Right atrium auricular region (tissue), 2 donors: ENCODE measurements around the gene CFAP73. TPM values are rescaled to one million over a fixed set of nuclear protein-coding genes. Genes with fewer than 3 reads are reported as not detected.

Experiments used
- DNase-seq: peaks from one replicate; pipeline ENCODE4 v3.0.0-alpha.2; 2019; ENCODE audit warnings: low spot score
- H3K27ac ChIP-seq, 2 donors: fragments of 200-600 bp; sonication (generic); 1 replicate in 1 of 2; 2 replicates in 1 of 2; pipeline ENCODE4 v1.5.1; 2016 to 2019
- H3K27me3 ChIP-seq, 2 donors: fragments of 200-600 bp; sonication (generic); one replicate each; pipeline versions ENCODE4 v1.5.1 to v1.6.0; 2017 to 2019
- H3K36me3 ChIP-seq: fragments of 200-600 bp; sonication (generic); one replicate; pipeline ENCODE4 v1.5.1; 2016
- H3K4me1 ChIP-seq, 2 donors: fragments of 200-600 bp; sonication (generic); one replicate each; pipeline versions ENCODE4 v1.5.1 to v1.6.0; 2017 to 2019
- H3K4me3 ChIP-seq, 2 donors: fragments of 200-600 bp; sonication (generic); 1 replicate in 1 of 2; 2 replicates in 1 of 2; pipeline ENCODE4 v1.5.1; 2017 to 2019; ENCODE audit warnings: mild to moderate bottlenecking in 1 of 2, moderate library complexity in 1 of 2
- H3K9me3 ChIP-seq, 2 donors: fragments of 200-600 bp; sonication (generic); one replicate each; pipeline ENCODE4 v1.5.1; 2019
- CTCF ChIP-seq, 2 donors: fragments of 200-600 bp; sonication (generic); IDR thresholded peaks; one replicate each; pipeline ENCODE4 v1.5.1; 2019; ENCODE audit warnings: antibody characterized with exemption in 2 of 2
- total RNA-seq, 2 donors: library from RNA; depleted of rRNA; stranded (reverse); fragments of >200 nt; gene quantifications; one replicate each; pipeline ENCODE4 v1.1.0, GENCODE V29; 2016

The CFAP73 gene
- total RNA-seq, 2 donors from 2014 or later, result not detected

- Histone ChIP-seq H3K27me3 (no peaks in the 10 kb centered on the region), H3K36me3 (peaks cover 95% of the 10 kb centered on the region), H3K9me3 (no peaks in the 10 kb centered on the region), H3K27ac (no peak overlapping the region), H3K4me1 (no peaks in the 10 kb centered on the region), H3K4me3 (no peak overlapping the region)
- TF ChIP-seq CTCF (IDR thresholded peaks at IDR 0.05), result no peak
- DNase-seq, result no peak
These were observed 16.3 kb downstream of the CFAP73 start for GRCh38 chr12:113165521-113166450.

DNA sequence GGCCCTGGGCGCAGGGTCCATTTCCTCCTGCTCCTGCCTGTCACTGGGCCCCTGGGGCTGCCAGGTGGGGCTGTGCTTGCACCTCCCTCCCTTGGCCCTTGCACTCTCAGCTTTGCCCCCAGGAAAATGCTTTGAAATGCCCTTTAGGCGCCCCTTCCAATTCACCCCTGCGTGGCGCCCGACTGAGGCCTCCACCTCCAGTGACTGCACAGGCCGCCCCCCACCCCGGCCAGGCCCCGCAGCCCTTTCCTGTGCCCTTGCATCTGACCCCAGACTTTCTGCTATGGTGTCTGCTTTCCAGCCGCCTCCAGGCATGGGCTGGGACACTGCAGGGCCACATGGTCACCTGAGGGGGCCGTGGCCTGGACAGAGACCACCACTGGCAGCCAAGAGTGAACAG is 18.3 kb downstream of the CFAP73 start:
- TF ChIP-seq CTCF (IDR thresholded peaks at IDR 0.05), result no peak
- no peak for DNase-seq
- H3K4me3 ChIP-seq, result no peak overlapping the region
- no peaks in the 10 kb centered on the region for H3K9me3 ChIP-seq
- H3K27ac ChIP-seq, result no peak overlapping the region
- H3K4me1 ChIP-seq, result no peaks in the 10 kb centered on the region
- peaks cover 95% of the 10 kb centered on the region for H3K36me3 ChIP-seq
- H3K27me3 ChIP-seq, result no peaks in the 10 kb centered on the region

DNA sequence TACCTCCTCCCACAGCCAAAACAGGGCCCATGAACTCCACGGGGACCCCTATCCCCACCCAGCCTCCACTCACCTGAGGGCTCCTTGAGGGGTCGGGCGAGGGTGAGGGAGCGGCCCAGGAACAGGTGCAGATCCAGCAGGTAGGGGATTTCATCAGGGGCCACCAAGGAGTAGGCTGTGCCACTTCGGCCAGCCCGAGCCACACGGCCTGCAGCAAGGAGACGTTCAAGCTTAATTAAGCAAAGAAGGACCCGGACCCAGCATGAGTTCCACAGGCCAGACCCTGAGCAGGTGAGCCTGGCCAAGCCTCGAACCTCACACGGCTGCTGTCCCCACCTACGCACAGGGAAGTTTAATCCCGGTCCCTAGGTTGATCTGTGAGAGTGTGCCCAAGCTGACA is 20.2 kb downstream of the CFAP73 start:
- Histone ChIP-seq H3K36me3 (peaks cover 99% of the 10 kb centered on the region), H3K4me1 (no peaks in the 10 kb centered on the region), H3K9me3 (no peaks in the 10 kb centered on the region), H3K27me3 (no peaks in the 10 kb centered on the region), H3K27ac (no peak overlapping the region), H3K4me3 (no peak overlapping the region)
- TF ChIP-seq CTCF (IDR thresholded peaks at IDR 0.05), result no peak
- DNase-seq, result no peak

GRCh38 chr12:113170457-113170856 is 20.9 kb downstream of the CFAP73 start:
- no peak for DNase-seq
- H3K4me1 ChIP-seq, result no peaks in the 10 kb centered on the region
- H3K27me3 ChIP-seq, result no peaks in the 10 kb centered on the region
- no peak overlapping the region for H3K4me3 ChIP-seq
- no peak overlapping the region for H3K27ac ChIP-seq
- H3K36me3 ChIP-seq, result peaks cover 96% of the 10 kb centered on the region
- H3K9me3 ChIP-seq, result no peaks in the 10 kb centered on the region
- no peak for TF ChIP-seq CTCF (IDR thresholded peaks at IDR 0.05)

DNA sequence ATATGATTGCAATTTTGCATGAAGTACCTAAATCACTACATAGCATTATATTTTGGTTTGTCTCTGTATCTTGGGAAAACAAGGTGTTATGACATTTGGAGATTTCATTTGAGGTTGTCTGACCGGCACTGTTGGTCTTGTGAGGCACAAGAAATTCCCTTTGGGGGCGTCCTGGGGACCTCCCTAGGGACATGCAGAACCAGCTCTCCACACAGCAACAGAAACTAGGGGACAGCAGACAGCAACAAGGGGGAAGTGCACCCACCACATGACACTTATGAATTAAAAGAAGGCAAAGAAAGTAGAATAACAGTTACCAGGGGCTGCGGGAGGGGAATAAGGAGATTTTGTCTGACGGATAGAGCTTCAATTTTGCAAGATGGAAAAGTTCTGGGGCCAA is 21.4 kb downstream of the CFAP73 start:
- Histone ChIP-seq H3K4me1 (no peaks in the 10 kb centered on the region), H3K27ac (no peak overlapping the region), H3K27me3 (no peaks in the 10 kb centered on the region), H3K9me3 (no peaks in the 10 kb centered on the region), H3K36me3 (peaks cover 91% of the 10 kb centered on the region), H3K4me3 (no peak overlapping the region)
- TF ChIP-seq CTCF (IDR thresholded peaks at IDR 0.05), result no peak
- DNase-seq, result no peak
